Fibroblast of lung (primary cell): ENCODE measurements around the gene INF2.

Source experiments
- EZH2 ChIP-seq: IDR thresholded peaks from 2 replicates; pipeline ENCODE4 v1.5.1; 2012; ENCODE audit warnings: low read length, control low read depth, mild to moderate bottlenecking; ENCODE audit errors: missing control alignments
- TF ChIP-seq, protein P1 (sequence below), 2 donors: IDR thresholded peaks in 1 of 2; conservative IDR thresholded peaks in 1 of 2; 1 replicate in 1 of 2; 2 replicates in 1 of 2; pipeline ENCODE4 v1.5.1; 2011 to 2012; ENCODE audit warnings: low read length in 2 of 2, control low read depth in 1 of 2, inconsistent platforms in 1 of 2, low read depth in 1 of 2, mild to moderate bottlenecking in 1 of 2

DNA sequence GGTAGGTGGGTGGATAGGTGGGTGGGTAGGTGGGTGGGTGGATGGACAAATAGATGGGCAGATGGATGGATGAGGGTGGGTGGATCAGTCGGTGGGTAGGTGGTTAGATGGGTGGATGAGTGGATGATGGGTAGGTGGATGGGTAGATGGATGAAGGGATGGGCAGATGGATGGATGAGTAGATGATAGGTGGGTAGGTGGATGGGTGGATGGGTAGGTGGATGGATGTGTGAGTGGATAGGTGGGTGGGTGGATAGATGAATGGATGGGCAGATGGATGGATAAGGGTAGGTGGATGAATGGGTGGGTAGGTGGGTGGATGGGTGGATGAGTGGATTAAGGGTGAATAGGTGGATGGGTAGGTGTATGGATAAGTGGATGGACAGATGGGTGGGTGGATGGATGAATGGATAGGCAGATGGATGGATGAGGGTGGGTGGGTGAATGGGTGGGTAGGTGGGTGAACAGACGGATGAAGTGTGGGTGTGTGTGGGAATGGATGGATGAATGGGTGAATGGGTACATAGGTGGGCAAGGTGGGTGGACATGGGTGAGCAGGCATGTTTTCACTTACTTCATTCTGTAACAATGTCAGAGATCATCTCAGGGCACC, 3.3 kb upstream of the INF2 start:
- TF ChIP-seq, protein P1, sequence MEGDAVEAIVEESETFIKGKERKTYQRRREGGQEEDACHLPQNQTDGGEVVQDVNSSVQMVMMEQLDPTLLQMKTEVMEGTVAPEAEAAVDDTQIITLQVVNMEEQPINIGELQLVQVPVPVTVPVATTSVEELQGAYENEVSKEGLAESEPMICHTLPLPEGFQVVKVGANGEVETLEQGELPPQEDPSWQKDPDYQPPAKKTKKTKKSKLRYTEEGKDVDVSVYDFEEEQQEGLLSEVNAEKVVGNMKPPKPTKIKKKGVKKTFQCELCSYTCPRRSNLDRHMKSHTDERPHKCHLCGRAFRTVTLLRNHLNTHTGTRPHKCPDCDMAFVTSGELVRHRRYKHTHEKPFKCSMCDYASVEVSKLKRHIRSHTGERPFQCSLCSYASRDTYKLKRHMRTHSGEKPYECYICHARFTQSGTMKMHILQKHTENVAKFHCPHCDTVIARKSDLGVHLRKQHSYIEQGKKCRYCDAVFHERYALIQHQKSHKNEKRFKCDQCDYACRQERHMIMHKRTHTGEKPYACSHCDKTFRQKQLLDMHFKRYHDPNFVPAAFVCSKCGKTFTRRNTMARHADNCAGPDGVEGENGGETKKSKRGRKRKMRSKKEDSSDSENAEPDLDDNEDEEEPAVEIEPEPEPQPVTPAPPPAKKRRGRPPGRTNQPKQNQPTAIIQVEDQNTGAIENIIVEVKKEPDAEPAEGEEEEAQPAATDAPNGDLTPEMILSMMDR (conservative IDR thresholded peaks at IDR 0.05 in 1 of 2, IDR thresholded peaks at IDR 0.05 in 1 of 2; ENCODE audit: low read depth in 1 of 2, low read length in 2 of 2), result no peak
- TF ChIP-seq EZH2, result no peak
